Stomach (tissue), 4 donors: ENCODE data around the gene GYG1.

ENCODE experiments used
- CTCF ChIP-seq, 7 experiments: fragments of 450-650 bp in 4 of 7; fragments of 200-600 bp in 3 of 7; sonication (generic) in 3 of 7; IDR thresholded peaks; one replicate each; pipeline ENCODE4 v1.5.1; 2016 to 2019; ENCODE audit warnings: antibody characterized with exemption in 7 of 7, control low read depth in 2 of 7, mild to moderate bottlenecking in 1 of 7
- EP300 ChIP-seq: sonication (generic); formaldehyde crosslinking; IDR thresholded peaks from one replicate; pipeline ENCODE4 v1.6.1; 2017; ENCODE audit warnings: antibody characterized with exemption
- POLR2A ChIP-seq, 4 donors: fragments of 450-650 bp; IDR thresholded peaks; one replicate each; pipeline ENCODE4 v1.6.1; 2016; ENCODE audit warnings: antibody characterized with exemption in 4 of 4, control low read depth in 2 of 4, mild to moderate bottlenecking in 1 of 4, moderate library complexity in 1 of 4
- POLR2AphosphoS5 ChIP-seq, 3 donors: sonication (generic); formaldehyde crosslinking; IDR thresholded peaks; one replicate each; pipeline ENCODE4 v1.6.1; 2016; ENCODE audit warnings: antibody characterized with exemption in 3 of 3

GRCh38 chr3:149026718-149027117, 35.4 kb downstream of the GYG1 start:
- TF ChIP-seq EP300 (no peak), CTCF (IDR thresholded peaks at IDR 0.05) (no peak), POLR2A (IDR thresholded peaks at IDR 0.05) (no peak), POLR2AphosphoS5 (IDR thresholded peaks at IDR 0.05) (no peak)
